ENCODE results near the gene MS4A10. TPM values are rescaled to one million over a fixed set of nuclear protein-coding genes. Genes with fewer than 3 reads are reported as not detected.

Gene MS4A10
- polyA plus RNA-seq, 2 donors, result not detected

DNA sequence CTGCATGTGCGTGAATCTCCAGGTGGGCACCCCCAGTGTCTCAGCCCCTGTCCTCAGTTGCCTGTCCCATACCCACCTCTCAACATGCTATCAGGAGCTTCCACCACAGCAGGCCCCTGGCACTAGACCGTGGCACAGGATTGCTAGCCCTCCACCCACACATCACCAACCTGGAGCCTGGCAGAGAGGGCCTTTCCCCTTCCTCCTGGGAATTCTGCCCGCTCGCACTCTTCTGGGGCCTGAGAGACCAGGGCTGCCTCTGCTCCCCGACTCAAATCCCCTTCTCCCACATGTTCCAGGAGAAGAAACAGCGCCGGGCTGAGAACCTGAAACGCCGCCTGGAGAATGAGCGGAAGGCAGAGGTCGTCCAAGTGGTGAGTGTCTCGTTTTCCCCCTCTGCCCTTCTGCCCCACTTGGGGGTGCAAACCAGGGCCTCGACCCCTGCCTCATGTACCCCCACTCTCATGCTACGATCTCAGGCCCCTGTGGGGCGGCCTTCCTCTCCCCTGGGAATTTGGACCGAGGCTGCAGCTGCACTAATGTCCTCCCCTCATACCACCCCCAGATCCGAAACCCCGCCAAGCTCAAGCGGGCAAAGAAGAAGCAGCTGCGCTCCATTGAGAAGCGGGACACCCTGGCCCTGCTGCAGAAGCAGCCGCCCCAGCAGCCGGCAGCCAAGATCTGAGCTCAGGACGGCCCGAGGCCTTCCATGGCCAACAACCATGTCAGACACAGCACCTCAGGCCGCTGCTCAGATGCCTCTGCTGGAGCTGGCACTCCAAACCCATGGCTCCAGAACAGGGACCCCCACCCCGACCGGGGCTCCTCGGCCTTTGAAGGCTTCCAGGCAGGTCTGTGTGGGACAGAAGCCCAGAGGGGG lies 64.7 kb downstream of the MS4A10 start:
- Histone ChIP-seq H3K36me3 (ENCODE audit: control insufficient read depth in 2 of 2, insufficient read depth in 2 of 2, low read length in 1 of 2) (peaks cover 9 to 49% of the 10 kb centered on the region in 2 donors), H3K27me3 (ENCODE audit: control insufficient read depth in 1 of 2, insufficient read depth in 2 of 2, low read length in 2 of 2) (no peaks in the 10 kb centered on the region), H3K4me3 (ENCODE audit: low read depth in 1 of 2, low read length in 2 of 2) (no peak overlapping the region), H3K9me3 (ENCODE audit: control insufficient read depth in 2 of 2, insufficient read depth in 1 of 2, low read depth in 1 of 2, low read length in 1 of 2) (peaks cover 0 to 8% of the 10 kb centered on the region in 2 donors), H3K27ac (ENCODE audit: low read depth in 2 of 2, low read length in 1 of 2) (no peak overlapping the region), H3K4me1 (ENCODE audit: control insufficient read depth in 2 of 2, insufficient read depth in 2 of 2, low read length in 1 of 2) (peaks cover 0 to 3% of the 10 kb centered on the region in 2 donors)
- 90% methylated on average over 29 of the region's 29 CpGs for WGBS, 2 donors

Other genes with a start within 250 kb of the MS4A10 start
- gene MS4A8, start 85.7 kb upstream of the MS4A10 start, polyA plus RNA-seq, result under 1 TPM in 1 of 2 donors, not detected in 1; 0.02 TPM
- not detected for gene MS4A18, start 60.6 kb upstream of the MS4A10 start, polyA plus RNA-seq
- gene MS4A15, start 28.5 kb upstream of the MS4A10 start, polyA plus RNA-seq, result not detected
- 10 to 100 TPM in 1 of 2 donors, 1 to 10 TPM in 1; 9.3 to 18.6 TPM for gene CCDC86, start 56.8 kb downstream of the MS4A10 start, polyA plus RNA-seq
- gene PTGDR2, start 70.6 kb downstream of the MS4A10 start, polyA plus RNA-seq, result under 1 TPM; 0.26 to 0.41 TPM
- under 1 TPM; 0.06 to 0.08 TPM for gene ZP1, start 82.2 kb downstream of the MS4A10 start, polyA plus RNA-seq
- 10 to 100 TPM; 55.1 to 78.2 TPM for gene PRPF19, start 121.3 kb downstream of the MS4A10 start, polyA plus RNA-seq
- gene TMEM109, start 128.8 kb downstream of the MS4A10 start, polyA plus RNA-seq, result 100 to 1,000 TPM in 1 of 2 donors, 10 to 100 TPM in 1; 68.4 to 112 TPM
- gene TMEM132A, start 139.1 kb downstream of the MS4A10 start, polyA plus RNA-seq, result 10 to 100 TPM in 1 of 2 donors, 1 to 10 TPM in 1; 8.1 to 37.4 TPM
- 1 to 10 TPM; 6.5 to 9.7 TPM for gene SLC15A3, start 166.8 kb downstream of the MS4A10 start, polyA plus RNA-seq
- gene CD6, start 186.3 kb downstream of the MS4A10 start, polyA plus RNA-seq, result 1 to 10 TPM; 1.3 to 1.4 TPM

Measured in esophagus (tissue), 2 donors.